ENCODE measurements around the gene FUOM. TPM values are rescaled to one million over a fixed set of nuclear protein-coding genes. Genes with fewer than 3 reads are reported as not detected.

Gene FUOM
- total RNA-seq, 1 donor from 2014 or later: 20.4 TPM

- TF ChIP-seq CTCF (conservative IDR thresholded peaks at IDR 0.05): no peak
- DNase-seq (ENCODE audit: extremely low spot score, unreplicated experiment): no peak
- H3K27ac Mint-ChIP-seq: no peak overlapping the region
- H3K27me3 Mint-ChIP-seq: no peaks in the 10 kb centered on the region
- no peaks in the 10 kb centered on the region for H3K4me1 Mint-ChIP-seq (ENCODE audit: unreplicated experiment)
- no peaks in the 10 kb centered on the region for H3K9me3 Mint-ChIP-seq
- H3K4me3 Mint-ChIP-seq: no peak overlapping the region
- H3K36me3 Mint-ChIP-seq: peaks cover 5% of the 10 kb centered on the region
Measured at GRCh38 chr10:133385214-133385613, 27.4 kb upstream of the FUOM start.

- H3K27me3 Mint-ChIP-seq: no peaks in the 10 kb centered on the region
- no peaks in the 10 kb centered on the region for H3K4me1 Mint-ChIP-seq (ENCODE audit: unreplicated experiment)
- no peak for TF ChIP-seq CTCF (conservative IDR thresholded peaks at IDR 0.05)
- no peak overlapping the region for H3K4me3 Mint-ChIP-seq
- H3K36me3 Mint-ChIP-seq: peaks cover 5% of the 10 kb centered on the region
- H3K9me3 Mint-ChIP-seq: no peaks in the 10 kb centered on the region
- no peak overlapping the region for H3K27ac Mint-ChIP-seq
- no peak for DNase-seq (ENCODE audit: extremely low spot score, unreplicated experiment)
Measured at GRCh38 chr10:133384071-133384470, 26.3 kb upstream of the FUOM start.

- TF ChIP-seq CTCF (conservative IDR thresholded peaks at IDR 0.05): no peak
- H3K36me3 Mint-ChIP-seq: peaks cover 5% of the 10 kb centered on the region
- H3K9me3 Mint-ChIP-seq: no peaks in the 10 kb centered on the region
- no peaks in the 10 kb centered on the region for H3K4me1 Mint-ChIP-seq (ENCODE audit: unreplicated experiment)
- DNase-seq (ENCODE audit: extremely low spot score, unreplicated experiment): no peak
- no peaks in the 10 kb centered on the region for H3K27me3 Mint-ChIP-seq
- no peak overlapping the region for H3K27ac Mint-ChIP-seq
- no peak overlapping the region for H3K4me3 Mint-ChIP-seq
Measured at GRCh38 chr10:133383551-133383950, 25.7 kb upstream of the FUOM start.

GRCh38 chr10:133381036-133381435, 23.2 kb upstream of the FUOM start:
- peaks cover under 1% of the 10 kb centered on the region for H3K36me3 Mint-ChIP-seq
- no peak for TF ChIP-seq CTCF (conservative IDR thresholded peaks at IDR 0.05)
- no peaks in the 10 kb centered on the region for H3K4me1 Mint-ChIP-seq (ENCODE audit: unreplicated experiment)
- H3K9me3 Mint-ChIP-seq: no peaks in the 10 kb centered on the region
- DNase-seq (ENCODE audit: extremely low spot score, unreplicated experiment): no peak
- H3K4me3 Mint-ChIP-seq: no peak overlapping the region
- no peaks in the 10 kb centered on the region for H3K27me3 Mint-ChIP-seq
- no peak overlapping the region for H3K27ac Mint-ChIP-seq

GRCh38 chr10:133379801-133380666, 22.2 kb upstream of the FUOM start:
- Mint-ChIP-seq H3K27ac (no peak overlapping the region), H3K27me3 (no peaks in the 10 kb centered on the region), H3K4me1 (ENCODE audit: unreplicated experiment) (no peaks in the 10 kb centered on the region), H3K4me3 (peak overlapping the region; percentile 80), H3K36me3 (no peaks in the 10 kb centered on the region), H3K9me3 (no peaks in the 10 kb centered on the region)
- DNase-seq (ENCODE audit: extremely low spot score, unreplicated experiment): no peak
- TF ChIP-seq CTCF (conservative IDR thresholded peaks at IDR 0.05): no peak

Data from type B pancreatic cell (in vitro differentiated cells).